Pancreas (tissue), 10 donors: ENCODE measurements around the gene SLC25A1. TPM values are rescaled to one million over a fixed set of nuclear protein-coding genes. Genes with fewer than 3 reads are reported as not detected.

Experiments used
- ATAC-seq, 4 donors: fragments of 200-7000 bp; cut with Tn5 transposase; one replicate each; pipeline versions ENCODE4 v1.8.0 to v1.9.1; 2020; ENCODE audit warnings: mild to moderate bottlenecking in 4 of 4, moderate library complexity in 4 of 4
- DNase-seq, 6 donors: peaks; one replicate each; pipeline ENCODE4 v3.0.0-alpha.2; 2020
- FAIRE-seq: peaks from 2 replicates; lab custom pipeline; 2012; peaks lifted over from hg19 to GRCh38; lab: Jason Lieb, UNC
- H3K27ac ChIP-seq, 4 donors: fragments of 200-600 bp; sonication (generic); 1 replicate in 3 of 4; 2 replicates in 1 of 4; pipeline versions ENCODE4 v1.5.0 to v1.8.0; 2020
- H3K27me3 ChIP-seq, 4 donors: fragments of 200-600 bp; one replicate each; pipeline ENCODE4 v1.8.0; 2021
- H3K36me3 ChIP-seq, 3 donors: fragments of 200-600 bp; sonication (generic) in 1 of 3; one replicate each; pipeline versions ENCODE4 v1.5.0 to v1.8.0; 2020 to 2021
- H3K4me1 ChIP-seq, 3 donors: fragments of 200-600 bp; one replicate each; pipeline ENCODE4 v1.8.0; 2021
- H3K4me3 ChIP-seq, 4 donors: fragments of 200-600 bp; sonication (generic) in 2 of 4; one replicate each; pipeline versions ENCODE4 v1.5.0 to v1.8.0; 2020 to 2021
- H3K9me3 ChIP-seq, 4 donors: fragments of 200-600 bp; one replicate each; pipeline ENCODE4 v1.8.0; 2021
- CTCF ChIP-seq, 4 donors: fragments of 200-600 bp; sonication (generic) in 3 of 4; IDR thresholded peaks; one replicate each; pipeline versions ENCODE4 v1.5.0 to v1.8.0; 2021; ENCODE audit warnings: antibody characterized with exemption in 4 of 4
- WGBS, 2 donors: extraction: QIAGEN DNeasy Blood & Tissue Kit; methylation state at CpG; one replicate each; pipeline ENCODE4 v1.1.7; 2013; 5-methylcytosine and 5-hydroxymethylcytosine counted together
- intact Hi-C, 3 donors: fragments of 100-400 bp; cut with DNase I; formaldehyde crosslinking; loops; one replicate each; pipeline versions ENCODE4 v1.11.1 to v1.14.2; 2022
- polyA plus RNA-seq, 2 donors: library from polyadenylated mRNA; stranded (reverse); fragments of 200-250 nt; gene quantifications; one replicate each; pipeline ENCODE4 v1.2.3, GENCODE V29; 2013
- total RNA-seq, 6 donors: library from RNA; stranded (reverse); fragmentation: NEBNext Ultra II Directional in 4 of 6; extraction: Animal tissue kit (Norgen Biotek cat#: 25700) in 4 of 6; gene quantifications; one replicate each; pipeline versions ENCODE4 v1.2.1 to v1.2.4, GENCODE V29; 2021 to 2023
- donor health status: healthy with polysubstance abuse.
- donor health status: DM: no; HTN: no; CAD: no; lungs with moderate emphysema.
- donor health status: DM: no; HTN: no; CAD: no.
- donor health status: control.
- donor health status: control.
- donor health status: Bipolar disorder and iron deficiency.
- donor health status: DM: yes; HTN: yes; CAD: no.
- donor health status: DM: no; HTN: no; CAD: no.
- donor health status: DM: no; HTN: no; CAD: no.
- donor health status: DM: yes; HTN: yes; CAD: no.

SLC25A1 gene
- total and polyA plus RNA-seq, 8 donors: 29.3 to 43.9 (median 35.9) TPM

DNA sequence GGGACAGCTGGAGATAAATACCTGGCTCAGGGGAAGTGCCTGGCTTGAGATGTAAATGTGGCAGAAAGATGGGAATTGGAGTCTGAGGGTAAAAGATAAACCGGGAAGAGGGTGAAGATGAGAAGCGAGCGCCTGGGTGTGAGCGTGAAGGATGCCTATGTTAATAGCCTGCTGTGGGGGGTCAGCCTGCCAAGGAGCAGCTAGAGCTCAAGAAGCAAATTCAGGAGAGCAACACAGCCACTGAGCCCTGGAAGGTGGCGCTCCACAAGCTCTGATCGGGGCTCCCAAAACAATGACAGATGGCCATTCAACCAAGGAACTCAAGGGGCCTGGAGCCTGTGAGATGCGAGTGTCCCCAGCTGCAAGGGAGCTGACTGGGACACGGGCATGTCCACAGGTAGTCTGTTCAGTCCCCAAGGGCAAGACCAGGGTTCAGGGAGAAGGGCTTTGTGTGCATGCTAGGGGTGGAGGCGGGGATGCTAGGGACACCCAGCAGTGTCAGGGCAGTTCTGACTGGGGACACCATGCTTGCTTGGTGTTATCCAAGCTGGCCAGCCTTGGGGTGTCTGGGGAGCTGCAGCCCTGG, 31.2 kb downstream of the SLC25A1 start:
- no peak for DNase-seq
- H3K27ac ChIP-seq: no peak overlapping the region
- H3K9me3 ChIP-seq: no peaks in the 10 kb centered on the region
- intact Hi-C loops: loop anchor here in 1 of 3 donors (10.0 kb wide), 1 partner anchor 488 kb away; no protein-coding TSS in a partner anchor
- WGBS, 2 donors: 32 to 35% methylated on average over 9 of the region's 9 CpGs
- ATAC-seq: no peak
- H3K4me3 ChIP-seq: no peak overlapping the region
- peaks cover 0 to 4% (median 0%) of the 10 kb centered on the region in 3 donors for H3K36me3 ChIP-seq
- TF ChIP-seq CTCF (IDR thresholded peaks at IDR 0.05): no peak
- FAIRE-seq: no peak
- peaks cover 0 to 8% (median 6%) of the 10 kb centered on the region in 3 donors for H3K4me1 ChIP-seq
- H3K27me3 ChIP-seq: peaks cover 0 to 20% (median 6%) of the 10 kb centered on the region in 4 donors

- peaks cover 0 to 10% (median 0%) of the 10 kb centered on the region in 3 donors for H3K36me3 ChIP-seq
- H3K4me1 ChIP-seq: peaks cover 0 to 8% (median 6%) of the 10 kb centered on the region in 3 donors
- FAIRE-seq: no peak
- ATAC-seq: no peak
- H3K9me3 ChIP-seq: no peaks in the 10 kb centered on the region
- no peak overlapping the region for H3K27ac ChIP-seq
- intact Hi-C loops: loop anchor here in 1 of 3 donors (10.0 kb wide), 1 partner anchor 488 kb away; no protein-coding TSS in a partner anchor
- DNase-seq: peak in 1 of 6 donors; percentile 7
- WGBS, 2 donors: 62 to 66% methylated on average over 11 of the region's 11 CpGs
- TF ChIP-seq CTCF (IDR thresholded peaks at IDR 0.05): no peak
- peaks cover 0 to 18% (median 6%) of the 10 kb centered on the region in 4 donors for H3K27me3 ChIP-seq
- H3K4me3 ChIP-seq: no peak overlapping the region
Measured at GRCh38 chr22:19146215-19146968, 32.1 kb downstream of the SLC25A1 start.

- H3K27ac ChIP-seq: peak overlapping the region in 3 of 4 donors; percentile 0 to 19 (median 13)
- ATAC-seq (peak in 2 of 4 donors; percentile 1 to 12), DNase-seq (peak in 1 of 6 donors; percentile 9), FAIRE-seq (no peak)
- peaks cover 0 to 23% (median 10%) of the 10 kb centered on the region in 3 donors for H3K36me3 ChIP-seq
- TF ChIP-seq CTCF (IDR thresholded peaks at IDR 0.05): no peak
- H3K9me3 ChIP-seq: no peaks in the 10 kb centered on the region
- H3K4me1 ChIP-seq: peaks cover 0 to 6% (median 5%) of the 10 kb centered on the region in 3 donors
- H3K4me3 ChIP-seq: peak overlapping the region; percentile 55 to 94 (median 72)
- H3K27me3 ChIP-seq: peaks cover 0 to 4% (median under 1%) of the 10 kb centered on the region in 4 donors
- intact Hi-C loops: loop anchor here in 1 of 3 donors (10.0 kb wide), 1 partner anchor 491 kb away; no protein-coding TSS in a partner anchor
- 1 to 2% methylated on average over 17 of the region's 17 CpGs for WGBS, 2 donors
Measured at GRCh38 chr22:19143967-19144400, 34.6 kb downstream of the SLC25A1 start.

DNA sequence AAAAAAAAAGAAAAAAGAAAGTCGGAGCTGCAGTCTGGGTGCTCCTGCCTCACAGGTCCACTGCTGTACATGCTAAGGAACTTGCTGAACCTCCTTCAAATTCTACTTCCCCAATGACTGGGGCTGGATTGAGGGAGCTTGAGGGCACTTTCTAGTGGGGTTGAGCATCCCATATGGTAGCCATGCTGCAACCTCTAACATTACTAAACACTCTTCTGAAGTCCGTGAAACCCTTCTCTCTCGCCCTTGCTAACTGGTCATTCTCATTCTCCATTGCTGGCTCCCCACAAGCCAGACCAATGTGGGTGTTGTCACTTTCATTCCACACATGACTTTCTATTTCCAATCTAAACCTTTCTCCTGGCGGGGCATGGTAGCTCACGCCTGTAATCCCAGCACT, 35.3 kb downstream of the SLC25A1 start:
- Histone ChIP-seq H3K4me3 (peak overlapping the region in 1 of 4 donors; percentile 55), H3K9me3 (no peaks in the 10 kb centered on the region), H3K4me1 (peaks cover 0 to 6% (median 5%) of the 10 kb centered on the region in 3 donors), H3K27me3 (no peaks in the 10 kb centered on the region), H3K36me3 (peaks cover 0 to 31% (median 18%) of the 10 kb centered on the region in 3 donors), H3K27ac (no peak overlapping the region)
- WGBS, 2 donors: 74 to 90% methylated on average over 5 of the region's 5 CpGs
- DNase-seq (no peak), ATAC-seq (no peak), FAIRE-seq (no peak)
- intact Hi-C loops: loop anchor here in 1 of 3 donors (10.0 kb wide), 1 partner anchor 492 kb away; no protein-coding TSS in a partner anchor
- TF ChIP-seq CTCF (IDR thresholded peaks at IDR 0.05): no peak
